ENCODE measurements around the gene SULF2.

Gene SULF2

DNA sequence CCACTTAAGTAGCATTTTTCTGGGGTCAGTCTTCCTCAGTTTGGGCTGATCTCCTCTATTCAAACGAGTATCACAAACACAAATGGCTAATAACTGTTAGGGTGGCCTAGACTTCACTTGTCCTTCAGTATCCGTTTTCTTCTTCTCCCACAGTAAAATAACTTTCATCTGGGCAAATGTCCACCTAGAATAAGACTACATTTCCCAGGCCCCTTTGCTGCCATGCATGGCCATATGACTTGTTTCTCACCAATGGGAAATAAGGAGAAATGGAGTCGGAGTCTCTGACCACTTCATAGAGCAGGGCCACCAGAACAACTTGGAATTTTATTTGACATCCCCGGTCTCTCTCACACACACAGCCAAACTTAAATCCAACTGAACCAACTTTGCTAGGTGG lies 51.4 kb downstream of the SULF2 start:
- DNase-seq: no peak

DNA sequence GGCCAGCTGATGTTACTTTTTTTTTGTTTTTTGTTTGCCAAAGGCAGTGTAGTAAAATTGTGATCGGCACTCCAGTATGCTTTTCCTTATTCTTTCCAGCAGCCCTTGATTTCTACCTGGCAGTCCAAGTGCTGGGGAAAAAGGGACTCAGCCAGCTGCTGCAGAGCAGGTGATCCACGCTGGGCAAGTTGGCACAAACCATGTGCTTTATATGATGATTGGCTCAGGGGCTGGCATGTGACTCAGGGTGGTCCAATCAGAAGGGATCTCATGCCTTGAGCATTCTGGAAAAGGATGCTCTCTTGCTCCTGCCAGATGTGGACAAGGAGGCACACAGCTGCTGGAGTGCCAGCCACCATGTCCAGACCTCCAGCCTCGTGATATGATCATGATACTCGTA lies 54.5 kb downstream of the SULF2 start:
- DNase-seq: no peak

DNA sequence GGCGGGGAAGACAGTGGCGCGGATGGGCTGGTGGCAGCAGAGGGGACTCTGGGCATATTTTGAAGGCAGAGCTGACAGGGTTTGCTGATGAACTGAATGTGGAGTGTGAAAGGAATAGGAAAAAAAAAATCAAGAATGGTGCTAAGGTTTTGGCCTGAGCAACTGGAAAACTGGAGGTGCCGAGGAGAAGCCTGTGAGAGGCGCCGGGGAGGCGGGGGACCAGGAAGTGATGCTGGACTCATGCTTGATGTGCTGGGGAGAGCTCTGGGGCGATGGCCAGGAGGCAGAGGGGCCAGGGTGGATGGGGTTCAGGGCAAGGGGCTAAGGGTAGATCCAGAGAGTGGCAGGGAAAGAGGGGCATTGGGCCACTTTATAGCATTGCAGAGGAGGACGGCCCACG lies 55.8 kb downstream of the SULF2 start:
- no peak for DNase-seq

DNA sequence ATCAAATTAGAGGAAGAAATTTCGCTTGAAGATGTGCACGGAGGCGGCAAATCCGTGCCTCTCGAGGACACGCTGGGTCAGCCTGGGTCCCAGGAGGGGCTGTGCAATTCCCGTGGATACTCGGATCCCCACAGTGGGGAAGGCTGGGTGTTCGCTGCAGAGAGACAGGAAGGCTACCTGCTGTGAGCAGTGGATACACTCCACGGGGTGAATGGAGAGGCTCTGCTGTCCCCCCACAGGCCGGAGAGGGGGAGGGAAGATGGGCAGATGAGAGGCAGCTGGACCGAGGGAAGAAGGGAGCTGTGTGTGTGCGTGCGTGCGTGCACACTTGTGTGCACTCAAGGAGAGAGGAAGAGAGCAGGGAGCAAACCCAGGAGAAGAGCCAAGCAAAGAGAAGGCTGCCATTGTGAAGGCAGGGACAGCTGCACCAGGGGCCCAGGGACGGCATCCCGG lies 57.3 kb downstream of the SULF2 start:
- DNase-seq: no peak

DNA sequence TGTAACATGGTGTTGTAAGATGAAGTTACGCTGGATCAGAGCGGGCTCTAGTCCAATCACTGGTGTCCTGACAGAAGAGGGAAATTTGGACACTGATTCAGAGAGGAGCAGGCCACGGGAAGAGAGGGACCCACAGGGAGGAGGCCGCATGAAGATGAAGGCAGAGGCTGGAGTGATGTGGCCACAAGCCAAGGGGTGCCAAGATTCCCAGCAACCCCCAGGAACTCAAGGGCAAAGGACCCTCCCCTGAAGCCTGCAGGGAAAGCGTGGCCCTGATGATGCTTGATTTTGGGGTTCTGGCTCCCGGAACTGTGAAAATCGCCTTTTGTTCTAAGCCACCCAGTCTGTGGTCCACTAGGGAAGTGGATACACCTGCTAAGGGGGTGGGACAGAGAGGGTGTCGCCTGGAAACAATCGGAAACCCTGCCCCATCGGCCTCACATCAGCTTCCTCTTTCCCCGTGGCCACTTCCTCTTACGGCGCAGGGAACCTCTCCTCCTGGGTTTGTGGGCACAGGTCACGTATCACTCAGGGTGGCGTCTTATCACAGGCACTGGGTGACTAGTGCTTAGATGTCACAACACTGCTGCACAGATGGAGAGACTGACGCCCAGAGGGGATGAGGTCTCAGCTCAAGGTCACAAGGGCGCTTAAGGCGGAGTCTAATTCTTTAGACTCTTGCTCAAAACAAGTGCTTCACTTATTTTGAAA lies 58.0 kb downstream of the SULF2 start:
- DNase-seq: peak; percentile 70

DNA sequence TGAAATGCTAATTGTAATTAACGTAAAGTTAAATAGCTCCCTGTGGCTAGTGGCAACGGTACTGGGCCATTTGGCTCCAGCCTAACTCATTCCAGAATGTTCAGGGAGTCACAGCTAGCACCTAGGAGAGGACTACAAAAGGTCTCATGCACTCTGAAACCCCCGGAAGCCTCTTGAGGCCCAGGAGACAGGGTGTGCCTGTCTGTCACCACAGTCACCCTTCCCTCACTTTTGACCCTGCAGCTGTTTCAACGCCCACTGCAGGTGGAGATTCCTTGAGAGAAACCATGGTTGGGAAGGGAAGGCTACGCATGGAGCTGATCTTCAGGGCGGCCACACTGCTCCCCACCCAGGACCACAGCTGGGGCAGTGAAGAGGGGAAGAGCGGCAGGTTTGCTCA lies 58.6 kb downstream of the SULF2 start:
- no peak for DNase-seq

DNA sequence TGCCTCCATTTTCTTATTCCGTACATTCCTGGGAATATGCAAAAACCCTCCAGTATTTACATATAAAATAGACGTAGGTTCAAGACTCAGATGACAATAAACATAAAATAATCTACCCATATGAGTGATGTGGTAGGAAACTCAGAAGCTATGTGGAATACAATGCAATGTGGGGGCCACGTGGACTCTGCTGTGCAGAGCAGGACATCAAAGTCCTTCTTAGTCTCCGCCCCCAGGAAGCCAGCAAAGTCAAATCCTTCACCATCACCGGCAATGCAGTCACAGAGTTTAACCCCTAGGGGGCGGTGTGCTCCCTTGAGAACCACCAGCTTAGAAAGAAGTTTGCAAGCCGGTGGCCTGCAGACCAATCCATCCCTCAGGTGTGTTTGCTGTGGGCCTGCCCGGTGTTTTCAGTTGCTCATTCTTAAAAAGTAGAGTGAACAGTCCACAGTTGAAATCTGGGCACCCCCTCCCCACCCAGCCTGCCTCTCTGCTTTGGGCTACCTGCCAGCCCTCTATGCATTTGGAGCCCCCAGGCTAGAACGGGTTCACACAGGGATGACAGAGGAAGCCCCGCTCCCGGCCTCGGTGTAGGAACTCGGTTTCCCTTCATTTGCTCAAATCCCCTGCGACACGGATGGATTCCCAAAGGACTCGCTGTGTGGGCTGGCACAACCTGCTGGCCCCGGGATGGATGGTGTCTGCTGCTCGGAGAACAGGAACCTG lies 59.9 kb downstream of the SULF2 start:
- peak; percentile 79 for DNase-seq

DNA sequence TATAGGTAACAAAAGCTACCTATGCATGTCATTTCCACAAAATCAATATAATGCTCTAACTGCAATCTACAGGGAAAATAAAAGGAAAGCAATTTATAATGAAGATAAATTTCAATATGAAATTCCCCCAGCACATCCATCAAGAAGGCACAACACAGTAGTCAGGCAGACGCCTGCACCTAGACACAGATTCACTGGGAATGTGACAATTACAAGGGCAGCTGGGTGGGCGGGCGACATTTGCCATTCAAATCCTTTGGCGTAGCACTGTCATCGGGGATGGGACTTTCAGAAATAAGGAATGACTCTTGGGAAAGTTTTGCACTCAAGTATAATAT lies 60.4 kb downstream of the SULF2 start:
- no peak for DNase-seq

DNA sequence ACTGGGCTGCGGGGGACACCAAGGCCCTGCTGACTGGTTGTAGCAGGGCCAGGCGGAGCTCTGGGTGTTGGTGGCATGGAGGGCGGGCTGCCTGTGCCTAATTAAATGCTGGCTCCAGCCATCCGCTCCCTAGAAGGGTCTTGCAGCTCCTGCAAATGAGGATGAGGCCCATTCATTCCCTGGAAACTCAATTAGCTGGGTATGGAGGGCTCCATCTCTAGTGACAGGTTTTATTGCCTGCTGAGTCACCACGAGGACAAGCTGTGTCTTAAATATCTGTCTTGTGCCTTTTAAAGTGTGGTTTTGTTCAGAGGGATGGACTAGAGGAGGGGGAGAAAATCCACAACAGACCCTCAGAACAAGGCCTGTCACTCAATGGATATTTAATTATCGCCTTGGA lies 60.9 kb downstream of the SULF2 start:
- DNase-seq: no peak

DNA sequence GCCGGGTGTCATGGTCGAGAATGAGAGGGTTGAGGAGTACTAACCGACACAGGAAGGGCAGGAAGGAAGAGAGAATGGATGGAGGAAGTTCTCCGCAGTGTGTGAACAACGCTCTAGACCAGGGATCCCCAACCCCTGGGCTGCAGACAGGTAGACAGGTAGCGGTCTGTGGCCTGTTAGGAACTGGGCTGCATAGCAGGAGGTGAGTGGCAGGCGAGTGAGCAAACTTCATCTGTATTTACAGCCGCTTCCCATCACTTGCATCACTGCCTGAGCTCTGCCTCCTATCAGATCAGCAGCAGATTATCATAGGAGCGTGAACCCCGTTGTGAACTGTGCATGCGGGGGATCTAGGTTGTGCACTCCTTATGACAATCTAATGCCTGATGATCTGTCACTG lies 62.0 kb downstream of the SULF2 start:
- no peak for DNase-seq

DNA sequence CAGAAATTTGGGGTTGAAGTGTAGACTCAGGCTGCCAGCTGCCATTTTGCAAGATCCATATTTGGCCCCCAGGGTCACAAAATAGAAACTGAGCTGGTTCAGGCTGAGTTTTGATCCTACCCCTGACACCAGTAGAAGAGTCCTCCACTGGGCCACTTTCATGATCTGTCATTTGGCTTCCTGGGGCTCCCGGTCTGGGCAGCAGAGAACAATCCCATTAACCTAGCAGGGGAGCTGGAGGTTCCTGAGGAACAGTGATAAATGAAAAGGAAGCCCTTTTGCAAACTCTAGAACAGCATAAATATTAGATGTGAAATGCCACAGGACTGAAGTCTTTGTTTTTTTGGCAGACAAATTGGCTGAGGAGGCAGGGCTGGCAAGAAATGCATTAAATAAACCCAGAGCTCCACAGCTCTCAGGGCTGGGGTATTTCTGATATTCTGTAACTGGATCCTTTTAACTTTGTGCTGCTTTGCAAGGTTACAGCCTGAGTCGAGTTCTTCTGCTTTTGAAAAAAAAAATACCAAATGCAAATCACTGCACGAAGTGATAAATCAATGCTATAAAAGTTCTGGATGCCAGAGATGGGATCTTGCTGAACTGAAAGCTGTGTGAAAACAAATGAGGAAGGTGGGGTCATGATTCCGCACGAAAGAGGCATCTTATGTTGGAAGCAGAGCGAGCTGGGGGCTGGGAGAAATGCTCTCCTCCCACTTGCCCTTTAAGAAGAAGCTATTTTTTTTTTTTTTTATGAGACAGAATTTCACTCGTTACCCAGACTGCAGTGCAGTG lies 64.4 kb downstream of the SULF2 start:
- DNase-seq: no peak

DNA sequence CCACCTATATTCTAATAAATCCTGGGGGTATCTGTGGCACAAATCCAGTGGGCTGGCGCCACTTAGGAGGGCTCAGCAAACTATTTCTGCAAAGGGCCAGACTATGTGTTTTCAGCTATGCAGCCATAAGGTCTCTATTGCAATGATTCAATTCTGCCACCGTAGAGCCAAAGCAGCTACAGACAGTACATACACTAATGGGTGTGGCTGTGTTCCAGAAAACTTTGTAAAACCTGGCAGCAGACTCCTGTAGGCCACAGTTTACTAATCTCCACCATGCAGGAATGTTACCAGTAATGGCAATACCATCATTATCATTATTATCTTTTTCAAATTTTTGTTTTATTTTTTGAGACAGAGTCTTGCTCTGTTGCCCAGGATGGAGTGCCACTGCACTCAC lies 65.7 kb downstream of the SULF2 start:
- no peak for DNase-seq

DNA sequence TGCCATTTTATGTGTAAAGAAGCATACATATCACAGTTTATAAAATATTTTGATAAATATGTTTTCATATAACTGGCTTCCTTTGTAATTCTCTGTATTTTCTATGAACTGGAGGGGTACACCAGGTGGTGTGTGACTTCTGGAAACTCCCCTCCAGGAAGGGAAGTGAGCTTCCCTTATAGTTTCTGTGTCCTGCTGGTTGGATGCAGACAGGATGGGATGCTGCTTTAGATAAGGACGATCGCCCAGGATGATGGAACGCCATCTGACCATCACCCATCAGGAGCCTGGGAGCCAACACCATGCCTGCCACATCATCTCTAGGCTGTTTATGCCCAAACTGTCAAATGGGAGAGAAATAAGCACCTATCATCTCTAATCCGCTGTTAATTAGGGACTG lies 66.1 kb downstream of the SULF2 start:
- no peak for DNase-seq

DNA sequence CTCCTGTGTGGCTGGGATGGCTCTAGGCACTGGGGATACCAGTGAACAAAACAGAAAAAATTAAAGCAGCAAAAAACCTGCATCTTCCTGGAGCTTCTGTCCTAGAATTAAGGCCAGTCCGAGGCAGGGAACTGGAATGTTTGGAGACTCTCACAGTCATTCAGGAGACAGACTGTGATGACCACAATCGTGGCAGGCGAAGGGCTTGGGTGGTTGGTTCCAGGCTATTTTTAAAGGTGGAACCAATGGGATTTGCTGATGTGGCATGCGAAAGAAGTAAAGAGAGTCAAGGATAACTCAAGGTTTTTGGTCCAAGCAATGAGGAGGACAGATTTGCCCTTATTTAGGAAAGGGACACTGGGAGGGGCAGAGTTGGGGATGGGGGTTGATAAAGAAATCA lies 66.9 kb downstream of the SULF2 start:
- DNase-seq: no peak

DNA sequence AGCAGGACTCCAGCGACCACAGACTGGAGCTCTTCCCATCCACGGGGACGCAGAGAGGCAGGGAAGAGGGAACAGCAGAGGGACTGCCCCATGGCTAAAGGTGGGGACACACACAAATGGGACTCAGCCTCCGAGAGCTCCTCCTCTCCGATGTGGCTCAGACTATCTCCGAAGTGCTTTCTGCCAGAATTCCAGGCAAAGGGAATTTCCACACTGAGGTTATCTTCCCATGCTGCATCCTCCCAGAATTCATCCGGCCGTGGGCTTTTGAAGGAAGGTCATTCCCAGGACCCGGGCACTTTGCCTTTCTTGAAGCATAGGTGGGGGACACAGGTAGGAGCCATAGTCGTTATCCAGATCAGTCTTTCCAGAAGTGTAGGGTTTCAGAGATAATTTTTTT lies 67.9 kb downstream of the SULF2 start:
- DNase-seq: no peak

DNA sequence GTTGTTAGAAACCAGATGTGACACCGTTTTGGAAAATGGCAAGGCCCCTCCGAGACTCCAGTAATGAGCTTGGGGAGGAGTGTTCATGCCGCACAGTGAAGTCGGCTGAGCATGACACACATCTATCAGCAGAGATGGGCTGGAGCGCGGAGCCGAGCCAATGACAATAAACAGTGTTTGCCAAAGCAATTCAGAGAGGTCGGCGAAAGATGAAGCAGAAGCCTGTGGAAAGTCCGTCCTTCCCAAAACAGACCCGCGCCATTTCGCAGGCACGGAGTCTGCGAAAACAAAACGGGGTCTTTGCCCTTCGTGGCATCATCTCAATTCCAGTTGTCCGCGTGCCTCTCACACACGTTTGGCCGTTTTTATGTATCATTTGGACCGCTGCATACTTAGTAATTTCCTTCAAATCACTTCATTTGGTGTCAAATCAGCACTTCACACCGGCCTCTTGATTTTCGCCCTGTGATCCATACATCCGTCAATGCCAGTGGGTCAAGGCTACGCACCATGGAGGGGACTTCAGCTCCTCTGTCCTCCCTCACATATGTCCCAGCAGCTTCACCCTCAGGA lies 71.3 kb downstream of the SULF2 start:
- no peak for DNase-seq

DNA sequence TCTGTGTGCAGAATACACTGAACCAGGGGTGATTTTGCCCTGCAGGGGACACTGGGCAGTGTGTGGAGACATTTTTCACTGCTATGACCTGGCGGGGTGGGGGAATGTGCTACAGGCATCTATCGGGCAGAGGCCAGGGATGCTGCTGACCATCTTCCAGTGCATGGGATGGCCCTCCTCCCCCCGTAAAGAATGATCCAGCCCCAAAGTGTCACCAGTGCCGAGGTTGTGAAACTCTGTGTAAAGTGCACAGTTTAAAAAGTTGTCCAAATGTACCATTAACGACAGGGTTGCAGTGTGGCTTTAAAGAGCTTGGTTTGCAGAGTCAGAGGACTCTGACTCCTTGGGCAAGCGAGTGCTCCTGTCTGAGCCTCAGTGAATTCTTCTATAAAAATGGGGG lies 72.1 kb downstream of the SULF2 start:
- no peak for DNase-seq

DNA sequence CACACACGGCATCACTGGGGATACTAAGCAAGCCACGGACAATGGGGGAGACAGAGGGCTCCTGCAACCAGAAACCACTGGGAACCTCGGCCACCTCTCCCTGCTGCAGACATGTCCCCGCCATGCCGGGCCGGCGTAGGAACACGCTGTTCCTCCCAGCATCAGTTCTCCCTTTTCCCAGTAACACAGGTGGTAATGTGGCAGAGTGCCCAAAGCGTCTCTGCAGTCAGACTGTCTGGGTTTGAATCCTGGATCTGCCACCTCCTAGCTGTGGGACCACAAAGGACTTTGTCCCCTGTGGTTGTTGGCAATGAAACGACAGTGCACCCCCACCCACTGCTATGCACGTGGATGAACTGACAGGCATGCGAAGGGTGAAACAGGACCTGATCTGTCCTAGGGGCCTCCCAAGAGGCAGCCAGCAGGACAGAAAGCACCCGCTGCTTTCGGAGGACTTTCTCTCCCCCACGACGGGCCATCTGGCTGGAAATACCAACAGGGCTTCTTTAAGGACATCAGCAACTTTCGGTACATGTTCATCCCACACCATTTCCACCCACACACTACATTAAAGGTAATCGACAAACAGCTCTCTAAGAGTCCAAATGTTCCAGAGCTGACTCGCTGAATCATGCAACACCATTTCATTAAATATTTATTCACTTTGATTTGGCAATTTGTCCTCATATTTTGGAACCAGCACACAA lies 74.1 kb downstream of the SULF2 start:
- DNase-seq: no peak

DNA sequence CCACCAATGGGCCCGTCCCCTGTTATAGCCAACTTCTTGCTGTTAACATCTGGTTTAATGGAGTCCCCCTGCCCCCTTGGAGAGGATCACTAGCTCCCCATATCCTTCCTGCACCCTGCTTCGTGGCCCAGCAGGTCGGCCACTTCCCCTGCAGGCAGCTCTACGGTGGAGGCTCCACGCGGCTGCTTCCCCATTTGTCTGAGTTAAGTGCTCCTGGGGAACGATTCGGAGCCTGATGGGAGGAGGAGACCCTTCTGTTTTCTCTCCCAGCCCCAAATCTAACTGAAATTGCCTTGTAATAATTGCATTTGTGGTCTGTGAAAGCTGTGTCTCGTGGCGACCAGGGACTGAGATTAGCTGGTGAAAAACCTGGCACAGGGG lies 74.6 kb downstream of the SULF2 start:
- no peak for DNase-seq

DNA sequence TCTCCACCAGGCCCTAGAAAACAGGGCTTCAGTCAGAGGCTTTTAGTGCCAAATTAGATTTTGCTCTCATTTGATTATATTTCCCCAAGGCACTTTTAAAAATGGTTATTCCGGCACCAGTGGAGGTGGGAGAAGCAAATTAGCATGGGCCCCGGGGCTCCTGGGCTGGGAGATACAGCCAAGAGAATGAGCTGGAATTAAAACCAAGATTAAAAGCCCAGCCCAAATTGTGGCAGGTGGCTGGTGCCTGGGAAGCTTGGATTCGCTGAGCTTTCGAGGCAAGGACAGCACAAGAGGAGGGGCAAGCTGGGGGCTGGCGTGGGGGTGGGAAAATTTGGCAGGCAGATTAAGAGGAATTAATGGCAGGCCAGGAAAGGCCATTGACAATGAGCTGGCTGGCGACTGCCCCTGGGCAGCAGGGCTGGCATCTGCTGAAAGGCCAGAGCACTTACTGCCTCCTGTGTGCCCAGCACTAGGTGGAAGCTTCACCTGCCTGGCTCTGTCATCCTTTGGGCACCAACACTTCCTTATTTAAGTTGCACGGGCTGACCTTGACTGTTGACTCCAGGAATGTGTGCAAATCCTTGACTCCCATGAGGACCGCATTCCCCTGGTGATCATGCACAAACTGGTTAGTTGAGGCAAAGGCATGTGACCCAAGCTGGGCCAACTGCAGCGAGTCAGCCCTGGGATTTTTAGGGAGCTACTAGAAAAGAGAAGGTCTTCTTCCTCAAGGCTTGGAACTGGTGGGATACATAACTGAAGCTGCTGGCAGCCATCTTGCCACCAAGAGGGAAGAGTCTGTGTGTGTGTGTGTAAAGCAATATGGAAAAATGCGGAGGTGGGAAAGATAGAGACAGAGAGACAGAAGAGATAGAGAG lies 76.1 kb downstream of the SULF2 start:
- no peak for DNase-seq

DNA sequence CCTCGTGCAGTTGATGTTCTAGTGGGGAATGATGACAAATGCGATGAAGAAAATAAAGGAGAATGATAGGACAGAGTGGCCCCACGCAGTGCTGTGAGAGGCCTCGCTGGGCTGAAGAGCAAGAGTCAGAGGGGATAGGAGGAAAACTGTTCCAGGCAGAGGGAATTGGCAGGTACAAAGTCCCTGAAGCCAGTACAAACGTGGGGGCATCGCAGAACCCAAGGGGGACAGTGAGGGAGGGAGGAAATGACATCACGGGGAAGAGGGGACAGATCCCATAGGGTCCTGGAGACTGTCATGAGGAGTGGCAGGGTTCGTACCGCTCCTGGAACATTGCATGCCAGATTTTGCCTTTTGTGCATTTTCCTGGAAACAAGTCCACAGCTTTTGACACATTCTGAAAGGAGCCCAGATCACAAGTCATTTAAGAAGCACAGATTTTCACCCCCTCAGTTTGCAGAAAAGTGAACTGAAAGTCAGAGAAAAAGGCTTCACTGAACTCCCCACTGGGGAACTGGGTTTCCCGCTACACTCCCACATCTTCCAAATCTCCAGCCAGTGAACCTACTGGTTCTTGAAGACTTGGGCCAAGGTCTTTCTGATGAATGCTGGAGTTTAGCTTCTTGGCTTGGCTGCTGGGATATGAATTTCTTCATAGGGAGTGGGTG lies 77.0 kb downstream of the SULF2 start:
- DNase-seq: no peak

DNA sequence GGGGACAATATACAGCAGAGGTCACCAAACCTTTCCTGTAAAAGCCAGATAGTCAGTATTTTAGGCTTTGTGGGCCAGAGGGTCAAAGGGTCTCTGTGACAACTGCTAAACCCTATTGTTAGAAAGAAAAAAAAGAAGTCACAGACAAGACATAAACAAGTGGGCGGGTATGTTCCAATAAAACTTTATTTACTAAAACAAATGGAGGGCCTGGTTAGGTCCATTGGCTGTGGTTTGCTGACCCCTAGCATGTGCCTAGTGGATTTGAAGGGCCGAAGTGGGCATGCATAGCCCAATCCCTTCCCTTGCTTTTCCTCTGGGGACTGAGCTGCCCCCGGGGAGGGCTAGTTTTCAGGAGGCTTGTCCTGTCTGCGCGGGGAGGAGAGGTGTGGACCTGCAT lies 78.9 kb downstream of the SULF2 start:
- DNase-seq: no peak

All from activated gamma-delta T cell treated with Interleukin-2 at 50 U/mL for 16 hours (primary cell).